HEK293 (cell line): Measurements from ENCODE around the gene FSCN2.

Experiments used
- KLF16 ChIP-seq: fragments of 450-650 bp; formaldehyde crosslinking; IDR thresholded peaks from 2 replicates; pipeline ENCODE4 v1.5.1; 2017; ENCODE audit warnings: missing biosample characterization, missing genetic modification characterization
- ZNF341 ChIP-seq: fragments of 450-650 bp; formaldehyde crosslinking; IDR thresholded peaks from 2 replicates; pipeline ENCODE4; 2016; ENCODE audit warnings: low read depth, missing biosample characterization, missing genetic modification characterization
- ZNF600 ChIP-seq: fragments of 450-650 bp; formaldehyde crosslinking; IDR thresholded peaks from 2 replicates; pipeline ENCODE4 v1.5.1; 2016; ENCODE audit warnings: missing biosample characterization, missing genetic modification characterization
- ZNF701 ChIP-seq: fragments of 450-650 bp; formaldehyde crosslinking; IDR thresholded peaks from 2 replicates; pipeline ENCODE4 v1.5.1; 2016; ENCODE audit warnings: missing biosample characterization, missing genetic modification characterization
- ZNF777 ChIP-seq: fragments of 450-650 bp; formaldehyde crosslinking; IDR thresholded peaks from 2 replicates; pipeline ENCODE4 v1.5.1; 2017; ENCODE audit warnings: missing biosample characterization, missing genetic modification characterization, borderline replicate concordance
- TF ChIP-seq, protein P1 (sequence below): fragments of 450-650 bp; formaldehyde crosslinking; IDR thresholded peaks from 2 replicates; pipeline ENCODE4 v1.5.1; 2016; ENCODE audit warnings: missing biosample characterization, missing genetic modification characterization
- TF ChIP-seq, protein P2 (sequence below): fragments of 450-650 bp; formaldehyde crosslinking; IDR thresholded peaks from 2 replicates; pipeline ENCODE4 v1.5.1; 2016; ENCODE audit warnings: missing biosample characterization, missing genetic modification characterization, borderline replicate concordance
- TF ChIP-seq, protein P3 (sequence below): fragments of 450-650 bp; formaldehyde crosslinking; IDR thresholded peaks from 2 replicates; pipeline ENCODE4 v1.5.1; 2016; ENCODE audit warnings: missing biosample characterization, missing genetic modification characterization

DNA sequence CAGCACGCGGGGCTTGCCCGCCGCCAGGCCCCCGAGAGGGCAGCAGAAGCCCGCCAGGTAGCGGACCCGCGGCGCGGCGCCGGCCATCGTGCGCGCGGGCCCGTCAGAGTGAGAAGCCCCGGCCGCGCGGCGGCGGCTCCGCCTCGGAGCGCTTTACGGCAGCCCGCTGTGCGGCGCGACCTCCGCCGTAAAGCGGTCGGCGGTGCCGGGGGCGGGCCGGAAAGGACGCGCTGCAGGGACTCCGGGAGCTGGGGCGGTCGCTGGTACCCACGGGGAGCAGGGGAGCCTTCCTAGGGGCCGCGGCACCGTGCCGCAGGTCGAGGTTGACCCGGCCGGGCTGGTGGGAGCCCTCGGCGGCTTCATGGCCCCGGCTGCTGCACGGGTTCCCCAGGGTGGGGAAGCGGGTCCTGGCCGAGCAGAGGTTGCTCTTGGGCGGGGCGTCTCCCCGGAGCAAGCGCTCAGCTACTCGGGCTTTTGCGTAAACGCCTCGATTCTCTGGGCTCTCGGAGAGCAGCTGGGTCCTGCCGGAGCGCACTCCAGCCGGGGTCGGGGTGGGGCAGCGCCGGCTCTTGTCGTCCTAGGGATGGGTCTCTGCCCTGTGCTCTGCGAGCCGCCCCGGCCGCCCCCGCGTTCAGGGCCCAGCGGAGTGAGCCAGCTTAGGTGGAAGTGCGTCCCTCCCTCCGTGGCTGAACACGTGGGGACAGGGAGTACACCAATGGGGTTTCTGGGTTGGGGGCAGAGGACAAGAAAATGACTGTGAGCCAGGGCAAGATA is 24.3 kb downstream of the FSCN2 start, which contains the start of gene FAAP100:
- TF ChIP-seq, protein P1, sequence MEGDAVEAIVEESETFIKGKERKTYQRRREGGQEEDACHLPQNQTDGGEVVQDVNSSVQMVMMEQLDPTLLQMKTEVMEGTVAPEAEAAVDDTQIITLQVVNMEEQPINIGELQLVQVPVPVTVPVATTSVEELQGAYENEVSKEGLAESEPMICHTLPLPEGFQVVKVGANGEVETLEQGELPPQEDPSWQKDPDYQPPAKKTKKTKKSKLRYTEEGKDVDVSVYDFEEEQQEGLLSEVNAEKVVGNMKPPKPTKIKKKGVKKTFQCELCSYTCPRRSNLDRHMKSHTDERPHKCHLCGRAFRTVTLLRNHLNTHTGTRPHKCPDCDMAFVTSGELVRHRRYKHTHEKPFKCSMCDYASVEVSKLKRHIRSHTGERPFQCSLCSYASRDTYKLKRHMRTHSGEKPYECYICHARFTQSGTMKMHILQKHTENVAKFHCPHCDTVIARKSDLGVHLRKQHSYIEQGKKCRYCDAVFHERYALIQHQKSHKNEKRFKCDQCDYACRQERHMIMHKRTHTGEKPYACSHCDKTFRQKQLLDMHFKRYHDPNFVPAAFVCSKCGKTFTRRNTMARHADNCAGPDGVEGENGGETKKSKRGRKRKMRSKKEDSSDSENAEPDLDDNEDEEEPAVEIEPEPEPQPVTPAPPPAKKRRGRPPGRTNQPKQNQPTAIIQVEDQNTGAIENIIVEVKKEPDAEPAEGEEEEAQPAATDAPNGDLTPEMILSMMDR: no peak
- TF ChIP-seq, protein P2, sequence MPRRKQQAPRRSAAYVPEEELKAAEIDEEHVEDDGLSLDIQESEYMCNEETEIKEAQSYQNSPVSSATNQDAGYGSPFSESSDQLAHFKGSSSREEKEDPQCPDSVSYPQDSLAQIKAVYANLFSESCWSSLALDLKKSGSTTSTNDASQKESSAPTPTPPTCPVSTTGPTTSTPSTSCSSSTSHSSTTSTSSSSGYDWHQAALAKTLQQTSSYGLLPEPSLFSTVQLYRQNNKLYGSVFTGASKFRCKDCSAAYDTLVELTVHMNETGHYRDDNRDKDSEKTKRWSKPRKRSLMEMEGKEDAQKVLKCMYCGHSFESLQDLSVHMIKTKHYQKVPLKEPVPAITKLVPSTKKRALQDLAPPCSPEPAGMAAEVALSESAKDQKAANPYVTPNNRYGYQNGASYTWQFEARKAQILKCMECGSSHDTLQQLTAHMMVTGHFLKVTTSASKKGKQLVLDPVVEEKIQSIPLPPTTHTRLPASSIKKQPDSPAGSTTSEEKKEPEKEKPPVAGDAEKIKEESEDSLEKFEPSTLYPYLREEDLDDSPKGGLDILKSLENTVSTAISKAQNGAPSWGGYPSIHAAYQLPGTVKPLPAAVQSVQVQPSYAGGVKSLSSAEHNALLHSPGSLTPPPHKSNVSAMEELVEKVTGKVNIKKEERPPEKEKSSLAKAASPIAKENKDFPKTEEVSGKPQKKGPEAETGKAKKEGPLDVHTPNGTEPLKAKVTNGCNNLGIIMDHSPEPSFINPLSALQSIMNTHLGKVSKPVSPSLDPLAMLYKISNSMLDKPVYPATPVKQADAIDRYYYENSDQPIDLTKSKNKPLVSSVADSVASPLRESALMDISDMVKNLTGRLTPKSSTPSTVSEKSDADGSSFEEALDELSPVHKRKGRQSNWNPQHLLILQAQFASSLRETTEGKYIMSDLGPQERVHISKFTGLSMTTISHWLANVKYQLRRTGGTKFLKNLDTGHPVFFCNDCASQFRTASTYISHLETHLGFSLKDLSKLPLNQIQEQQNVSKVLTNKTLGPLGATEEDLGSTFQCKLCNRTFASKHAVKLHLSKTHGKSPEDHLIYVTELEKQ (tag by site-specific recombination): no peak
- TF ChIP-seq ZNF341 (peak; percentile 99), KLF16 (peak; percentile 85), ZNF777 (no peak), ZNF600 (no peak; the same call in 1 of the 2 replicates), ZNF701 (tag by site-specific recombination) (no peak)
- TF ChIP-seq, protein P3, sequence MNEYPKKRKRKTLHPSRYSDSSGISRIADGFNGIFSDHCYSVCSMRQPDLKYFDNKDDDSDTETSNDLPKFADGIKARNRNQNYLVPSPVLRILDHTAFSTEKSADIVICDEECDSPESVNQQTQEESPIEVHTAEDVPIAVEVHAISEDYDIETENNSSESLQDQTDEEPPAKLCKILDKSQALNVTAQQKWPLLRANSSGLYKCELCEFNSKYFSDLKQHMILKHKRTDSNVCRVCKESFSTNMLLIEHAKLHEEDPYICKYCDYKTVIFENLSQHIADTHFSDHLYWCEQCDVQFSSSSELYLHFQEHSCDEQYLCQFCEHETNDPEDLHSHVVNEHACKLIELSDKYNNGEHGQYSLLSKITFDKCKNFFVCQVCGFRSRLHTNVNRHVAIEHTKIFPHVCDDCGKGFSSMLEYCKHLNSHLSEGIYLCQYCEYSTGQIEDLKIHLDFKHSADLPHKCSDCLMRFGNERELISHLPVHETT (tag by site-specific recombination): no peak
